ENCODE data around the gene BRD1.
"Not testable (repeated sequence)": the region's sequence is repeated elsewhere in the genome, so short reads cannot be mapped to it uniquely, and the experiment has no call there.

The BRD1 gene

GRCh38 chr22:49825944-49826602, 1.6 kb downstream of the BRD1 start:
- peak; percentile 72 for DNase-seq

- DNase-seq = no peak
Measured at GRCh38 chr22:49825436-49825835, 2.2 kb downstream of the BRD1 start.

- DNase-seq = no peak
Measured at GRCh38 chr22:49824936-49825335, 2.7 kb downstream of the BRD1 start.

GRCh38 chr22:49824185-49824925, 3.3 kb downstream of the BRD1 start:
- no peak for DNase-seq

GRCh38 chr22:49823289-49824045, 4.2 kb downstream of the BRD1 start:
- no peak for DNase-seq

- not testable (repeated sequence) for DNase-seq
Measured at GRCh38 chr22:49821741-49822140, 5.9 kb downstream of the BRD1 start.

GRCh38 chr22:49820984-49821383, 6.7 kb downstream of the BRD1 start:
- no peak for DNase-seq

GRCh38 chr22:49817359-49817758, 10.3 kb downstream of the BRD1 start:
- DNase-seq = no peak

- DNase-seq = no peak
Measured at GRCh38 chr22:49815641-49816091, 12.0 kb downstream of the BRD1 start.

GRCh38 chr22:49814856-49815255, 12.8 kb downstream of the BRD1 start:
- no peak for DNase-seq

GRCh38 chr22:49814164-49814686, 13.4 kb downstream of the BRD1 start:
- no peak for DNase-seq

- DNase-seq = no peak
Measured at GRCh38 chr22:49812838-49813237, 14.8 kb downstream of the BRD1 start.

- DNase-seq = no peak
Measured at GRCh38 chr22:49811020-49811791, 16.5 kb downstream of the BRD1 start.

- no peak for DNase-seq
Measured at GRCh38 chr22:49810363-49811019, 17.2 kb downstream of the BRD1 start.

- peak; percentile 32 for DNase-seq
Measured at GRCh38 chr22:49807780-49808708, 19.6 kb downstream of the BRD1 start.

GRCh38 chr22:49807129-49807528, 20.5 kb downstream of the BRD1 start:
- DNase-seq = no peak

GRCh38 chr22:49803737-49804375, 23.8 kb downstream of the BRD1 start:
- no peak for DNase-seq

GRCh38 chr22:49803134-49803533, 24.5 kb downstream of the BRD1 start:
- no peak for DNase-seq

- no peak for DNase-seq
Measured at GRCh38 chr22:49801391-49802060, 26.1 kb downstream of the BRD1 start.
